ENCODE data around the gene RNF38.
"Not testable (repeated sequence)": the region's sequence is repeated elsewhere in the genome, so short reads cannot be mapped to it uniquely, and the experiment has no call there.

Gene RNF38

GRCh38 chr9:36396985-36397384 lies 3.1 kb downstream of the RNF38 start:
- H3K4me3 ChIP-seq (ENCODE audit: low read depth, low read length), result no peak overlapping the region
- TF ChIP-seq CTCF (IDR thresholded peaks at IDR 0.05; ENCODE audit: insufficient read depth, low read depth, low read length, missing control alignments), result no peak
- no peak for DNase-seq (ENCODE audit: low read depth)

DNA sequence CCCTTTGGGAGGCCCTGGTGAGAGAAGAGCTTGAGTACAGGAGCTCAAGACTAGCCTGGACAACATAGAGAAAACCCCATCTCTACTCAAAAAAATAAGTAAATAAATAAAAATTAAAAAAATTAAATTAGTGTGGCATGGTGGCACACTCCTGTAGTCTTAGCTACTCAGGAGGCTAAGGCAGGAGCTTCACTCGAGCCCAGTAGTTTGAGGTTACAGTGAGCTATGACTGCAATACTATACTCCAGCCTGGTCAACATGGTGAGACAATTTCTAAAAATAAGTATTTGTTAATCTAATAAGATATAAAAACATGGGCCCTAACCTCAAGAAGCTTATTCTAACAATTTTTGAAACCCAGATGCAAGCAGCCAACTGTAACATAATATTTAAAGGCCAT lies 7.6 kb downstream of the RNF38 start:
- no peak for DNase-seq (ENCODE audit: low read depth)
- H3K4me3 ChIP-seq (ENCODE audit: low read depth, low read length), result no peak overlapping the region
- no peak for TF ChIP-seq CTCF (IDR thresholded peaks at IDR 0.05; ENCODE audit: insufficient read depth, low read depth, low read length, missing control alignments)

- TF ChIP-seq CTCF (IDR thresholded peaks at IDR 0.05; ENCODE audit: insufficient read depth, low read depth, low read length, missing control alignments), result no peak
- DNase-seq (ENCODE audit: low read depth), result no peak
- no peak overlapping the region for H3K4me3 ChIP-seq (ENCODE audit: low read depth, low read length)
Measured at GRCh38 chr9:36389590-36389989, 10.5 kb downstream of the RNF38 start.

DNA sequence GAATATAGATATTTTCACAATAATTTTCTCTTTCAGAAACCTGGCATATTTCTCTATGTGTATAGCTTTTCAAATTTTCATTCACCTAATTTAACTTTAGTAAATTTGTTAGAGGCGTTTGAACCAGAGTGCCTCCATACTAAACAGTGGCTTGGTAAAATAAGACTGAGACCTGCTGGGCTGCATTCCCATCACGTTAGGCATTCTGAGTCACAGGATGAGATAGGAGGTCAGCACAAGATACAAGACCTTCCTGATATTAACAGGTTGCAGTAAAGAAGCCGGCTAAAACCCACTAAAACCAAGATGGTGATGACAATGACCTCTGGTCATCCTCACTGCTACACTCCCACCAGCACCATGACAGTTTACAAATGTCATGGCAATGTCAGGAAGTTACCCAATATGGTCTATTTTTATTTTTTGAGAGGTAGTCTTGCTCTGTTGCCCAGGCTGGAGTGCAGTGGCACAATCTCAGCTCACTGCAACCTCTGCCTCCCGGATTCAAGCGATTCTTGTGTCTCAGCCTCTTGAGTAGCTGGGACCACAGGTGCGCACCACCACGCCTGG lies 13.6 kb downstream of the RNF38 start:
- not testable (repeated sequence) for H3K4me3 ChIP-seq (ENCODE audit: low read depth, low read length); DNase-seq (ENCODE audit: low read depth)

GRCh38 chr9:36382484-36382883 lies 17.6 kb downstream of the RNF38 start:
- DNase-seq (ENCODE audit: low read depth), result no peak
- no peak overlapping the region; the same call in 1 of the 2 replicates for H3K4me3 ChIP-seq (ENCODE audit: low read depth, low read length)
- TF ChIP-seq CTCF (IDR thresholded peaks at IDR 0.05; ENCODE audit: insufficient read depth, low read depth, low read length, missing control alignments), result no peak

DNA sequence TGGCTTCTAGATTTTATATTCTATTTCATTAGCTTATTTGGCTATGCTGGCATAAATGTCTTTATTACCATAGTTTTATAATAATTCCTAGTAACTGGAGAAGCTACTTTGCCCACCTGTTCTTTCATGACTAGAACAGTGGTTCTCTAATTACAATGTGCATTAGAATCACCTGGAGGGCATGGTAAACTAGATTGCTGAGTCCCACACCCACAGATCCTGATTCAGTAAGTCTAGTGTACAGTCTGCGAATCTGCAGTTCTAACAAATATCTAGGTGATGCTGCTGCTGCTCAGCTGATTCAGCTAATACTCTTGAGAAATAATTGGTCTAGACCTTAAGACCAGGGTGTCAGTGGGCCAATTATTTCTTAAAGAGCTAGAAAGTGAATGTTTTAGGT lies 35.5 kb downstream of the RNF38 start:
- no peak for DNase-seq (ENCODE audit: low read depth)
- no peak overlapping the region for H3K4me3 ChIP-seq (ENCODE audit: low read depth, low read length)
- TF ChIP-seq CTCF (IDR thresholded peaks at IDR 0.05; ENCODE audit: insufficient read depth, low read depth, low read length, missing control alignments), result no peak

- DNase-seq (ENCODE audit: low read depth), result no peak
- no peak overlapping the region for H3K4me3 ChIP-seq (ENCODE audit: low read depth, low read length)
- no peak for TF ChIP-seq CTCF (IDR thresholded peaks at IDR 0.05; ENCODE audit: insufficient read depth, low read depth, low read length, missing control alignments)
Measured at GRCh38 chr9:36363448-36363847, 36.6 kb downstream of the RNF38 start.

All from GM12865 (cell line).